Measurements from ENCODE around the gene COMMD9. TPM values are rescaled to one million over a fixed set of nuclear protein-coding genes. Genes with fewer than 3 reads are reported as not detected.

COMMD9 gene
- total and polyA plus RNA-seq, 2 of the 8 experiments (the other 6 are each of a cell fraction or from before 2014, with no cell fraction given) = 42.5 to 49.1 TPM

DNA sequence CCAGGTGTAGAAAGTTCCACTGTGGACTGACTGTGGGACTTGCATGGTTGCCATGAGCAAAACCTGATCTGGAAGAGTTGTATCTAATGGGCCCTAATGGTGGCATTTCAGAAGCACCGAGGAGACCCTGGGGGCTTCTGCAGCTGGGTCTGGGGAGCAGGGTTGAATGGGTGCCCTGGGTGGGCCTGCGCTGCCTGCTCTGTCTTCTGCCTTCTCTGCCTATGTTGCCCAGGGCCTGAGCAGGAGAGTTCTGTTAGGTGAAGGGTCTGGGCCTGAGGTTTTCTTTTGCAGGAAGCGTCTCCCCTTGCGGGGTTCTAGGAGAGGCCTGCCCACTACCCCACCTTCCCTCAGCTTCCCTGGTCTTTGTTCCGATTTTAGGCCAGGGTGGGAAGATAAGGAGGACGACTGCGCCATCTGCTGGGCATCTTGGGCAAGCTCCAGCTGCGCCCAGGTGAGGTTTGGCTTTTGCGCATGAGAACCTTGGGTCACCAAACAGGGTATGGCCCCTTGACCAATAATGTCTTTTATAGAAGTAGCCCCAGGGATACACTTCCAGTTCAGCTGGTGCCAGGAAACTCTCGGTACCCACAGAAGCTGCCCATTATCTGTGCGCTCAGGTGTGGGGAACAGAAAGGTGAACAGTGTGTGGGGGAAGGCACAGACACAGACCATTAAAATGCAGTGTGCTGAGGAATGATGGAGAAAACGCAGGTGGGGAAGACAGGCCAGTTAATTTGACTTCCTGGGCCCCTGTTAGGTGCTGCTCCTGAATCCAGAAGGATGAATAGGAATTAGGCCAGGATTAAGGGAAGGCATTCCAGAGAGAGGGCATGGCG is 23.2 kb downstream of the COMMD9 start:
- H3K4me3 ChIP-seq (ENCODE audit: extremely low read depth in 1 of 4, insufficient read depth in 2 of 4, low read depth in 3 of 4, low read length in 4 of 4) = no peak overlapping the region
- no peak overlapping the region for H2AK5ac ChIP-seq (ENCODE audit: low read depth, low read length)
- H4K8ac ChIP-seq (ENCODE audit: extremely low read depth, insufficient read depth, low read length) = no peak overlapping the region; the same call in 1 of the 2 replicates
- H3K9me3 ChIP-seq (ENCODE audit: insufficient read depth in 2 of 2, low read depth in 1 of 2, low read length in 1 of 2) = no peaks in the 10 kb centered on the region
- TF ChIP-seq, protein P1, sequence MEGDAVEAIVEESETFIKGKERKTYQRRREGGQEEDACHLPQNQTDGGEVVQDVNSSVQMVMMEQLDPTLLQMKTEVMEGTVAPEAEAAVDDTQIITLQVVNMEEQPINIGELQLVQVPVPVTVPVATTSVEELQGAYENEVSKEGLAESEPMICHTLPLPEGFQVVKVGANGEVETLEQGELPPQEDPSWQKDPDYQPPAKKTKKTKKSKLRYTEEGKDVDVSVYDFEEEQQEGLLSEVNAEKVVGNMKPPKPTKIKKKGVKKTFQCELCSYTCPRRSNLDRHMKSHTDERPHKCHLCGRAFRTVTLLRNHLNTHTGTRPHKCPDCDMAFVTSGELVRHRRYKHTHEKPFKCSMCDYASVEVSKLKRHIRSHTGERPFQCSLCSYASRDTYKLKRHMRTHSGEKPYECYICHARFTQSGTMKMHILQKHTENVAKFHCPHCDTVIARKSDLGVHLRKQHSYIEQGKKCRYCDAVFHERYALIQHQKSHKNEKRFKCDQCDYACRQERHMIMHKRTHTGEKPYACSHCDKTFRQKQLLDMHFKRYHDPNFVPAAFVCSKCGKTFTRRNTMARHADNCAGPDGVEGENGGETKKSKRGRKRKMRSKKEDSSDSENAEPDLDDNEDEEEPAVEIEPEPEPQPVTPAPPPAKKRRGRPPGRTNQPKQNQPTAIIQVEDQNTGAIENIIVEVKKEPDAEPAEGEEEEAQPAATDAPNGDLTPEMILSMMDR (IDR thresholded peaks at IDR 0.05; ENCODE audit: control extremely low read depth in 1 of 3, insufficient read depth in 1 of 3, low read depth in 1 of 3, low read length in 3 of 3) = peak; percentile 92 to 95 (median 94)
- peak; percentile 96 to 97 for TF ChIP-seq RAD21 (IDR thresholded peaks at IDR 0.05 in 1 of 2, conservative IDR thresholded peaks at IDR 0.05 in 1 of 2; ENCODE audit: low read depth in 2 of 2, low read length in 2 of 2)
- TF ChIP-seq TCF12 (IDR thresholded peaks at IDR 0.05; ENCODE audit: low read depth, low read length) = peak; percentile 6; the same call in 1 of the 2 replicates
- TF ChIP-seq KDM1A (IDR thresholded peaks at IDR 0.05; ENCODE audit: borderline replicate concordance, low read length) = no peak
- no peak for TF ChIP-seq EP300 (IDR thresholded peaks at IDR 0.05; ENCODE audit: borderline replicate concordance in 1 of 2, low read depth in 2 of 2, low read length in 2 of 2)
- no peak for TF ChIP-seq RBBP5 (IDR thresholded peaks at IDR 0.05; ENCODE audit: borderline replicate concordance, low read depth, low read length)
- no peak overlapping the region for H3K23ac ChIP-seq (ENCODE audit: insufficient read length)
- peak overlapping the region; percentile 36 for H3K18ac ChIP-seq (ENCODE audit: extremely low read depth, low read length)
- no peak overlapping the region for H2BK15ac ChIP-seq (ENCODE audit: low read length)
- no peak overlapping the region for H2BK20ac ChIP-seq (ENCODE audit: low read length)
- no peak overlapping the region for H3K27ac ChIP-seq (ENCODE audit: low read depth, low read length)
- ChIA-PET POLR2A (ENCODE audit: partially characterized antibody) (no interaction called here), CTCF (ENCODE audit: partially characterized antibody) (interaction anchor here (0.7 to 6.5 kb wide), 54 partner anchors 8 to 779 kb away, joined by 3 to 53 read pairs (median 4); no protein-coding TSS in a partner anchor)
- no peaks in the 10 kb centered on the region for H3K23me2 ChIP-seq (ENCODE audit: low read depth, low read length)
- H3K4me1 ChIP-seq (replicated peaks in 1 of 4; ENCODE audit: control insufficient read depth in 3 of 4, insufficient read depth in 4 of 4, low read length in 3 of 4) = peaks cover 0 to 1% (median 0%) of the 10 kb centered on the region in 4 experiments; a peak in 1 of 7 replicates
- no peak overlapping the region for H3K14ac ChIP-seq (ENCODE audit: insufficient read length)
- FAIRE-seq (peak; percentile 93), DNase-seq (ENCODE audit: low read depth in 1 of 2, low spot score in 2 of 2) (peak; percentile 69 to 88)
- H2BK120ac ChIP-seq (replicated peaks; ENCODE audit: low read depth, low read length) = no peak overlapping the region
- 0 out of 2 replicates have a peak overlapping the region, but pooled peaks have one; percentile 46 for H2BK12ac ChIP-seq (ENCODE audit: low read depth, low read length)
- H3K4me2 ChIP-seq (ENCODE audit: insufficient read depth in 1 of 2, low read depth in 2 of 2, low read length in 2 of 2) = no peak overlapping the region
- no peak overlapping the region for H2BK5ac ChIP-seq (ENCODE audit: low read depth, low read length)
- WGBS, 2 experiments (ENCODE audit: extremely low coverage in 1 of 2, insufficient coverage in 1 of 2, insufficient read length in 1 of 2, insufficient replicate concordance in 2 of 2, low coverage in 1 of 2, low lambda C conversion rate in 2 of 2, missing lambda C conversion rate in 1 of 2) = 39% methylated on average over 10 of the region's 13 CpGs; no CpG with 5 or more reads in 1 of the 2 experiments
- no peaks in the 10 kb centered on the region for H3K79me2 ChIP-seq (ENCODE audit: control insufficient read depth in 1 of 2, insufficient read depth in 2 of 2, low read length in 2 of 2)
- H3K4ac ChIP-seq (replicated peaks; ENCODE audit: insufficient read length, low read depth, low read length) = no peak overlapping the region
- 0 out of 7 replicates have a peak, but pooled peaks cover 0 to 2% (median 0%) of the 10 kb centered on the region in 4 experiments for H3K27me3 ChIP-seq (replicated peaks in 1 of 4; ENCODE audit: control insufficient read depth in 3 of 4, extremely low read depth in 1 of 4, insufficient read depth in 3 of 4, low read length in 3 of 4)
- H3K79me1 ChIP-seq (ENCODE audit: low read depth, low read length) = no peaks in the 10 kb centered on the region
- no peak overlapping the region for H3K56ac ChIP-seq (replicated peaks; ENCODE audit: insufficient read length, low read depth, low read length)
- peak overlapping the region; percentile 63 for H4K91ac ChIP-seq (replicated peaks; ENCODE audit: insufficient read length, low read length)
- H4K20me1 ChIP-seq (replicated peaks in 1 of 2; ENCODE audit: control insufficient read depth in 1 of 2, insufficient read depth in 2 of 2, low read length in 2 of 2) = no peaks in the 10 kb centered on the region
- no peak overlapping the region for H3K9ac ChIP-seq (replicated peaks in 1 of 4; ENCODE audit: extremely low read depth in 1 of 4, low read depth in 3 of 4, low read length in 3 of 4)
- no peaks in the 10 kb centered on the region for H3K36me3 ChIP-seq (ENCODE audit: control insufficient read depth in 2 of 4, insufficient read depth in 4 of 4, low read length in 3 of 4)
- H4K5ac ChIP-seq (ENCODE audit: insufficient read length, low read depth, low read length) = no peak overlapping the region
- peak overlapping the region; percentile 79 for H2AFZ ChIP-seq (ENCODE audit: low read length)

All from H1 (cell line).